ENCODE data around the gene IGLL5.

Gene IGLL5

GRCh38 chr22:22865311-22866072 lies 22.1 kb upstream of the IGLL5 start:
- FAIRE-seq, result no peak

GRCh38 chr22:22866381-22867111 lies 21.1 kb upstream of the IGLL5 start:
- FAIRE-seq, result no peak

- FAIRE-seq, result no peak
Measured at GRCh38 chr22:22867996-22868715, 19.5 kb upstream of the IGLL5 start.

GRCh38 chr22:22870577-22871404 lies 16.8 kb upstream of the IGLL5 start:
- FAIRE-seq, result no peak

GRCh38 chr22:22871536-22872278 lies 15.9 kb upstream of the IGLL5 start:
- no peak for FAIRE-seq

GRCh38 chr22:22872722-22873708 lies 14.6 kb upstream of the IGLL5 start:
- no peak for FAIRE-seq

- FAIRE-seq, result no peak
Measured at GRCh38 chr22:22877523-22878210, 9.9 kb upstream of the IGLL5 start.

- FAIRE-seq, result no peak
Measured at GRCh38 chr22:22878211-22878570, 9.4 kb upstream of the IGLL5 start.

GRCh38 chr22:22878801-22879674 lies 8.6 kb upstream of the IGLL5 start:
- no peak for FAIRE-seq

GRCh38 chr22:22879675-22880155 lies 7.9 kb upstream of the IGLL5 start:
- no peak for FAIRE-seq

- no peak for FAIRE-seq
Measured at GRCh38 chr22:22880645-22881044, 7.0 kb upstream of the IGLL5 start.

- FAIRE-seq, result no peak
Measured at GRCh38 chr22:22881116-22882000, 6.3 kb upstream of the IGLL5 start.

- no peak for FAIRE-seq
Measured at GRCh38 chr22:22882033-22882717, 5.4 kb upstream of the IGLL5 start.

GRCh38 chr22:22883090-22883727 lies 4.4 kb upstream of the IGLL5 start:
- no peak for FAIRE-seq

GRCh38 chr22:22884010-22884887 lies 3.4 kb upstream of the IGLL5 start:
- no peak for FAIRE-seq

Measured in TTC549 (cell line).